HepG2 (cell line): ENCODE measurements around the gene GGA1. TPM values are rescaled to one million over a fixed set of nuclear protein-coding genes. Genes with fewer than 3 reads are reported as not detected.
A peak's percentile ranks its signal among the peaks of the same experiment; 100 is the strongest.

ENCODE experiments used
- AGO2 ChIP-seq: fragments of 200-400 bp; formaldehyde crosslinking; optimal IDR thresholded peaks from 2 replicates; pipeline ENCODE3; 2017; ENCODE audit warnings: mild to moderate bottlenecking, low read depth, low read length, moderate library complexity
- CAMTA2 ChIP-seq: sonication (generic); formaldehyde crosslinking; IDR thresholded peaks from 2 replicates; pipeline ENCODE4 v1.4.0; 2020; ENCODE audit warnings: mild to moderate bottlenecking, missing genetic modification reagents, borderline replicate concordance
- CSRNP1 ChIP-seq: sonication (generic); formaldehyde crosslinking; IDR thresholded peaks from 2 replicates; pipeline ENCODE4 v1.8.1; 2023; ENCODE audit warnings: mild to moderate bottlenecking, missing genetic modification reagents
- CSRNP2 ChIP-seq: sonication (generic); formaldehyde crosslinking; conservative IDR thresholded peaks from 2 replicates; pipeline ENCODE4 v1.8.0; 2022; ENCODE audit warnings: low read depth, missing genetic modification reagents
- HMGA1 ChIP-seq: sonication (generic); formaldehyde crosslinking; conservative IDR thresholded peaks from 2 replicates; pipeline ENCODE4 v1.4.0; 2020; ENCODE audit warnings: missing genetic modification reagents
- MAZ ChIP-seq, 2 experiments: sonication (generic) in 1 of 2; formaldehyde crosslinking in 1 of 2; IDR thresholded peaks; 2 replicates each; pipeline versions ENCODE4 v1.5.0 to v1.6.1; 2012 to 2020; ENCODE audit warnings: low read depth in 2 of 2, mild to moderate bottlenecking in 2 of 2, borderline replicate concordance in 1 of 2, improper control_type of control experiment in 1 of 2, low read length in 1 of 2, missing genetic modification reagents in 1 of 2, moderate library complexity in 1 of 2
- PITX1 ChIP-seq: sonication (generic); formaldehyde crosslinking; IDR thresholded peaks from 2 replicates; pipeline ENCODE4 v1.5.1; 2020; ENCODE audit warnings: mild to moderate bottlenecking, missing genetic modification reagents
- PLSCR1 ChIP-seq: sonication (generic); formaldehyde crosslinking; IDR thresholded peaks from 2 replicates; pipeline ENCODE4 v1.5.0; 2020; ENCODE audit warnings: missing genetic modification reagents, mild to moderate bottlenecking, borderline replicate concordance
- THAP7 ChIP-seq: sonication (generic); formaldehyde crosslinking; IDR thresholded peaks from 2 replicates; pipeline ENCODE4 v1.8.1; 2023; ENCODE audit warnings: mild to moderate bottlenecking, missing genetic modification reagents
- ZNF224 ChIP-seq: sonication (generic); formaldehyde crosslinking; IDR thresholded peaks from 2 replicates; pipeline ENCODE4 v1.5.0; 2020; ENCODE audit warnings: mild to moderate bottlenecking, missing genetic modification reagents
- ZNF264 ChIP-seq: sonication (generic); formaldehyde crosslinking; IDR thresholded peaks from 2 replicates; pipeline ENCODE4 v1.4.0; 2020; ENCODE audit warnings: missing genetic modification reagents
- ZNF841 ChIP-seq: sonication (generic); formaldehyde crosslinking; IDR thresholded peaks from 2 replicates; pipeline ENCODE4 v1.8.1; 2023; ENCODE audit warnings: missing genetic modification reagents, borderline replicate concordance
- polyA plus RNA-seq, 8 experiments: library from polyadenylated mRNA; depleted of rRNA in 3 of 8; stranded (reverse) in 7 of 8; unstranded in 1 of 8; fragments of >200 nt; fragmentation: Illumina TruSeq in 4 of 8; extraction: Trizol in 4 of 8; gene quantifications; 2 replicates each; pipeline versions ENCODE4 v1.2.1 to v1.2.3, GENCODE V29; 2011 to 2016; ENCODE audit warnings: low read depth in 4 of 8, missing spikeins in 1 of 8, mixed read lengths in 1 of 8; ENCODE audit not compliant: insufficient read depth in 1 of 8
- total RNA-seq, 5 experiments: library from RNA; depleted of rRNA; stranded (reverse); fragments of >200 nt; fragmentation: Illumina TruSeq; extraction: Trizol; gene quantifications; 2 replicates each; pipeline ENCODE4 v1.2.3, GENCODE V29; 2016; ENCODE audit warnings: low read depth in 1 of 5

GGA1 gene
- total and polyA plus RNA-seq, 2 of the 13 experiments (the other 11 are each of a cell fraction or from before 2014, with no cell fraction given), result 29.1 to 87.2 TPM

GRCh38 chr22:37675930-37676735, 67.5 kb downstream of the GGA1 start (continued):
- TF ChIP-seq THAP7, result no peak
- no peak for TF ChIP-seq HMGA1
- no peak for TF ChIP-seq ZNF224
- TF ChIP-seq ZNF841 (CRISPR knock-in tag), result no peak
- no peak for TF ChIP-seq CAMTA2
- TF ChIP-seq ZNF264, result no peak
- no peak for TF ChIP-seq CSRNP1 (CRISPR knock-in tag)
- TF ChIP-seq MAZ (IDR thresholded peaks at IDR 0.05; ENCODE audit: borderline replicate concordance, low read depth, low read length), result no peak
- no peak for TF ChIP-seq MAZ (CRISPR knock-in tag; IDR thresholded peaks at IDR 0.05; ENCODE audit: low read depth)
- TF ChIP-seq AGO2, result peak; percentile 7
- TF ChIP-seq PITX1, result no peak
- TF ChIP-seq PLSCR1 (CRISPR knock-in tag), result no peak
- TF ChIP-seq CSRNP2 (CRISPR knock-in tag), result no peak
